ENCODE data around the gene EPG5. TPM values are rescaled to one million over a fixed set of nuclear protein-coding genes. Genes with fewer than 3 reads are reported as not detected.

Gene EPG5
- total RNA-seq, 2 experiments from 2014 or later: 4.8 to 8.7 TPM

DNA sequence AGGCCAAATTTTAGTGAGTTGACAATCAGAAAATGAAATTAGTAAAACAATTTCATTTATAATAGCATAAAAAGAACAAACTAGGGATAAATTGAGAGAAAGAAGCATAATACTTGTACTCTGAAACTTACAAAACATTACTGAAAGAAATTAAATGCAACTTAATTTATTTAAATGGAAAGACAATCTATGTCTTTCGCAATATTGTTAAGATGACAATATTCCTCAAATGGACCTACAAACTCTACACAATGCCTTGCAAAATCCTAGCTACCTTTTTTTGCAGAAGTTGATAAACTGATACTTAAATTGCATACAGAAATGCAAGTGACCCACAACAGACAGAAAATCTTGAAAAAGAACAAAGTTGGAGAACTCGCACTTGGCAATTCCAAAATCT is 9.1 kb downstream of the EPG5 start:
- H3K9me2 ChIP-seq (ENCODE audit: insufficient read depth, low read length): no peaks in the 10 kb centered on the region
- TF ChIP-seq, protein P1, sequence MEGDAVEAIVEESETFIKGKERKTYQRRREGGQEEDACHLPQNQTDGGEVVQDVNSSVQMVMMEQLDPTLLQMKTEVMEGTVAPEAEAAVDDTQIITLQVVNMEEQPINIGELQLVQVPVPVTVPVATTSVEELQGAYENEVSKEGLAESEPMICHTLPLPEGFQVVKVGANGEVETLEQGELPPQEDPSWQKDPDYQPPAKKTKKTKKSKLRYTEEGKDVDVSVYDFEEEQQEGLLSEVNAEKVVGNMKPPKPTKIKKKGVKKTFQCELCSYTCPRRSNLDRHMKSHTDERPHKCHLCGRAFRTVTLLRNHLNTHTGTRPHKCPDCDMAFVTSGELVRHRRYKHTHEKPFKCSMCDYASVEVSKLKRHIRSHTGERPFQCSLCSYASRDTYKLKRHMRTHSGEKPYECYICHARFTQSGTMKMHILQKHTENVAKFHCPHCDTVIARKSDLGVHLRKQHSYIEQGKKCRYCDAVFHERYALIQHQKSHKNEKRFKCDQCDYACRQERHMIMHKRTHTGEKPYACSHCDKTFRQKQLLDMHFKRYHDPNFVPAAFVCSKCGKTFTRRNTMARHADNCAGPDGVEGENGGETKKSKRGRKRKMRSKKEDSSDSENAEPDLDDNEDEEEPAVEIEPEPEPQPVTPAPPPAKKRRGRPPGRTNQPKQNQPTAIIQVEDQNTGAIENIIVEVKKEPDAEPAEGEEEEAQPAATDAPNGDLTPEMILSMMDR (conservative IDR thresholded peaks at IDR 0.05; ENCODE audit: low read length): no peak
- TF ChIP-seq EZH2phosphoT487 (IDR thresholded peaks at IDR 0.05; ENCODE audit: borderline replicate concordance, low read depth, low read length): no peak
- no peaks in the 10 kb centered on the region for H4K20me1 ChIP-seq (ENCODE audit: insufficient read depth, low read length)
- no peak overlapping the region for H2AFZ ChIP-seq (ENCODE audit: low read length)
- intact Hi-C loops (cut with micrococcal nuclease; ENCODE audit: unreplicated experiment): no loop called here
- peaks cover 16% of the 10 kb centered on the region for H3K36me3 ChIP-seq (ENCODE audit: insufficient read depth, low read length)
- no peak overlapping the region for H3K4me2 ChIP-seq (ENCODE audit: low read length)
- no TSS peak for BruUV-seq (replicated peaks)
- ChIA-PET CTCF (ENCODE audit: unreplicated experiment) (no interaction called here), POLR2A (interaction anchor here (0.6 to 0.7 kb wide), 2 partner anchors 148 to 1001 kb away, joined by 3 read pairs; no protein-coding TSS in a partner anchor)
- H3K4me1 ChIP-seq (ENCODE audit: insufficient read depth, low read length, poor library complexity, severe bottlenecking): no peaks in the 10 kb centered on the region
- H3K27ac ChIP-seq (ENCODE audit: low read depth, low read length, poor library complexity, severe bottlenecking): no peak overlapping the region
- H3K4me3 ChIP-seq (ENCODE audit: low read depth, low read length, poor library complexity, severe bottlenecking): no peak overlapping the region
- DNase-seq (ENCODE audit: low spot score): no peak
- no peaks in the 10 kb centered on the region for H3K79me2 ChIP-seq (ENCODE audit: insufficient read depth, low read depth, low read length)
- no peaks in the 10 kb centered on the region for H3K9me3 ChIP-seq (ENCODE audit: low read length)

DNA sequence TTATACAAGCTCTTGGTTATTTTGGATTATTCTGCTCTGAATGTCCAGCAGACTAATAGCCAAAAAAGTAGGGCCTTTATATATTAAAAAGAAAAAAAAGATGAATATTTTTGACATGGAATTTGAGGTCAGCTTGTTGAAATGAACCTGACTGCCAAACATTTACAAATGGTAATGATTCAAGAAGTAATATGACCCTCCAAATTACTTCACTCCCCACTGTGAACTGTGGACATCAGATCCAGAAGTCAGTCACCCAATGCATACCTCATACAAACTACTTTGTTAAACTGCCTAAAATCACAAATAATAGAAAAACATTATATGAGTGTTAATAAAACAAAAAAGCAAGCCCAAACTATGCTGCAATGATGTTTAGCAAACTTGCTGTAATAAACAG is 10.0 kb downstream of the EPG5 start:
- Histone ChIP-seq H3K4me2 (ENCODE audit: low read length) (no peak overlapping the region), H3K36me3 (ENCODE audit: insufficient read depth, low read length) (peaks cover 16% of the 10 kb centered on the region), H3K9me3 (ENCODE audit: low read length) (no peaks in the 10 kb centered on the region), H3K4me3 (ENCODE audit: low read depth, low read length, poor library complexity, severe bottlenecking) (no peak overlapping the region), H2AFZ (ENCODE audit: low read length) (no peak overlapping the region), H3K4me1 (ENCODE audit: insufficient read depth, low read length, poor library complexity, severe bottlenecking) (no peaks in the 10 kb centered on the region), H3K27ac (ENCODE audit: low read depth, low read length, poor library complexity, severe bottlenecking) (no peak overlapping the region), H3K79me2 (ENCODE audit: insufficient read depth, low read depth, low read length) (no peaks in the 10 kb centered on the region), H3K9me2 (ENCODE audit: insufficient read depth, low read length) (no peaks in the 10 kb centered on the region), H4K20me1 (ENCODE audit: insufficient read depth, low read length) (no peaks in the 10 kb centered on the region)
- intact Hi-C loops (cut with micrococcal nuclease; ENCODE audit: unreplicated experiment): no loop called here
- BruUV-seq (replicated peaks): no TSS peak
- POLR2A ChIA-PET: no interaction called here
- no peak for DNase-seq (ENCODE audit: low spot score)
- TF ChIP-seq, protein P1 (conservative IDR thresholded peaks at IDR 0.05; ENCODE audit: low read length): no peak
- TF ChIP-seq EZH2phosphoT487 (IDR thresholded peaks at IDR 0.05; ENCODE audit: borderline replicate concordance, low read depth, low read length): no peak
- CTCF ChIA-PET (ENCODE audit: unreplicated experiment): no interaction called here

DNA sequence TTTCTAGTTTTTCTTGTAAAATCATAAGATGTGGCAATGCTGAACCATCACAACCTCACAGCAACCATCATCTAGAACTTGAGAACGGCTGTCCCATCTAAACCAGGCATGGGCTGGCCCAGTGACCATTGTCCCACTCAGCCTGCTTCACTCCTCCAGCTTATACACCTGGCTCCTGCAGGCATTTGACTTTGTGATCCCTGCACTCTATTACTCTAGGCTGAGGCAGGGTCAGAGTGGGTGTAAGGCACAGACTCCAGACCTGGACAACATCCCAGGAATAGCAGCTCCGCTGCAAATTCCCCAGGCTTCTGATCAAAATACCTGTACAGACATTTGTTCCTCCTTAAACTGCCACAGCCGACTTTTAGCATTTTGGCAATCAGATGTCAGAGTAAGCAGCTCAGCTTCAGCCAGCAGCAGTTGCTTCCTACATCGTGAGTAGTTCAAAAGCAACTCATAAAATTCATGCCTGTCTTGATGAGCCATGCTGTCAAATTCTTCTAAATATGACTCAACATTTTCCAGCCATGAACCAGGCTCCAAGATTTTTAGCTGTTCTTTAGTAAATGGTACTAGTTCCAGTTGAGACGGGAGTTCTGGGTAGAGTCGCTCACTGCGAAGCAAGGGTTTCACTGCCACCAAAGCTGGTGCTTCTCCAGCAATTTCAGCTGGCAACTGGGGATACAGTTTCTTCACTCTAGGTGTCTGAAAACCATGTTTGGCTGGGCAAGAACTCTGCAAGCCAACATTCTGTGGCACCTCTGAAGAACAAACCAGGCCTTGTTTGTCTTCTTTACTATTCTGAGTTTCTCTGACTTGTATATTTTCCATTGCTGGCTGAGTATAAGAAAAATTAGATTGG is 12.8 kb downstream of the EPG5 start:
- POLR2A ChIA-PET: no interaction called here
- H3K36me3 ChIP-seq (ENCODE audit: insufficient read depth, low read length): peaks cover 22% of the 10 kb centered on the region
- BruUV-seq (replicated peaks): no TSS peak

More for the DNA sequence above, 12.8 kb downstream of the EPG5 start:
- H3K9me3 ChIP-seq (ENCODE audit: low read length): no peaks in the 10 kb centered on the region
- no peaks in the 10 kb centered on the region for H4K20me1 ChIP-seq (ENCODE audit: insufficient read depth, low read length)
- no peak overlapping the region for H2AFZ ChIP-seq (ENCODE audit: low read length)
- no peaks in the 10 kb centered on the region for H3K79me2 ChIP-seq (ENCODE audit: insufficient read depth, low read depth, low read length)
- no peak overlapping the region for H3K4me3 ChIP-seq (ENCODE audit: low read depth, low read length, poor library complexity, severe bottlenecking)
- intact Hi-C loops (cut with micrococcal nuclease; ENCODE audit: unreplicated experiment): no loop called here
- CTCF ChIA-PET (ENCODE audit: unreplicated experiment): no interaction called here
- no peaks in the 10 kb centered on the region for H3K9me2 ChIP-seq (ENCODE audit: insufficient read depth, low read length)
- no peaks in the 10 kb centered on the region for H3K4me1 ChIP-seq (ENCODE audit: insufficient read depth, low read length, poor library complexity, severe bottlenecking)
- DNase-seq (ENCODE audit: low spot score): no peak
- TF ChIP-seq, protein P1 (conservative IDR thresholded peaks at IDR 0.05; ENCODE audit: low read length): no peak
- no peak for TF ChIP-seq EZH2phosphoT487 (IDR thresholded peaks at IDR 0.05; ENCODE audit: borderline replicate concordance, low read depth, low read length)
- H3K4me2 ChIP-seq (ENCODE audit: low read length): no peak overlapping the region
- H3K27ac ChIP-seq (ENCODE audit: low read depth, low read length, poor library complexity, severe bottlenecking): no peak overlapping the region
